ENCODE data around the gene TAC4.
"Not testable (repeated sequence)": the region's sequence is repeated elsewhere in the genome, so short reads cannot be mapped to it uniquely, and the experiment has no call there.

TAC4 gene

GRCh38 chr17:49842371-49842770 lies 5.5 kb downstream of the TAC4 start:
- DNase-seq: no peak

- DNase-seq: no peak
These were observed 6.3 kb downstream of the TAC4 start for GRCh38 chr17:49841548-49841947.

- no peak for DNase-seq
These were observed 8.4 kb downstream of the TAC4 start for GRCh38 chr17:49839455-49839854.

GRCh38 chr17:49836111-49837030 lies 11.5 kb downstream of the TAC4 start:
- DNase-seq: no peak

- DNase-seq: no peak
These were observed 12.4 kb downstream of the TAC4 start for GRCh38 chr17:49835472-49835871.

GRCh38 chr17:49834118-49834743 lies 13.6 kb downstream of the TAC4 start:
- DNase-seq: no peak

GRCh38 chr17:49832840-49833599 lies 14.8 kb downstream of the TAC4 start:
- no peak for DNase-seq

GRCh38 chr17:49830605-49831004 lies 17.3 kb downstream of the TAC4 start:
- DNase-seq: no peak

- no peak for DNase-seq
These were observed 18.8 kb downstream of the TAC4 start for GRCh38 chr17:49829026-49829425.

- not testable (repeated sequence) for DNase-seq
These were observed 19.5 kb downstream of the TAC4 start for GRCh38 chr17:49828325-49828724.

- no peak for DNase-seq
These were observed 22.2 kb downstream of the TAC4 start for GRCh38 chr17:49825645-49826044.

GRCh38 chr17:49823614-49824013 lies 24.3 kb downstream of the TAC4 start:
- DNase-seq: no peak

- no peak for DNase-seq
These were observed 25.0 kb downstream of the TAC4 start for GRCh38 chr17:49822829-49823228.

GRCh38 chr17:49821916-49822315 lies 26.0 kb downstream of the TAC4 start:
- no peak for DNase-seq

GRCh38 chr17:49821466-49821865 lies 26.4 kb downstream of the TAC4 start:
- no peak for DNase-seq

GRCh38 chr17:49820773-49821172 lies 27.1 kb downstream of the TAC4 start:
- no peak for DNase-seq

- no peak for DNase-seq
These were observed 28.2 kb downstream of the TAC4 start for GRCh38 chr17:49819651-49820050.

GRCh38 chr17:49819138-49819537 lies 28.7 kb downstream of the TAC4 start:
- no peak for DNase-seq

- DNase-seq: no peak
These were observed 29.9 kb downstream of the TAC4 start for GRCh38 chr17:49817993-49818392.

- no peak for DNase-seq
These were observed 32.0 kb downstream of the TAC4 start for GRCh38 chr17:49815761-49816281.

GRCh38 chr17:49814781-49815529 lies 32.9 kb downstream of the TAC4 start:
- no peak for DNase-seq

GRCh38 chr17:49809056-49809455 lies 38.8 kb downstream of the TAC4 start:
- no peak for DNase-seq

GRCh38 chr17:49798738-49799137 lies 49.1 kb downstream of the TAC4 start:
- DNase-seq: no peak
